IMR-90 (cell line): Measurements from ENCODE around the gene ETFA.
A peak's percentile ranks its signal among the peaks of the same experiment; 100 is the strongest.

Source experiments
- BHLHE40 ChIP-seq: fragments of 150-350 bp; IDR thresholded peaks from 2 replicates; pipeline ENCODE4 v1.6.1; 2016; ENCODE audit warnings: mild to moderate bottlenecking, low read depth, low read length
- CEBPB ChIP-seq: IDR thresholded peaks from 2 replicates; pipeline ENCODE4 v1.6.1; 2012; ENCODE audit warnings: low read depth, low read length, improper control_type of control experiment
- CHD1 ChIP-seq: IDR thresholded peaks from 2 replicates; pipeline ENCODE4 v1.6.1; 2012; ENCODE audit warnings: low read depth, low read length, improper control_type of control experiment
- CTCF ChIP-seq: conservative IDR thresholded peaks from 2 replicates; pipeline ENCODE4 v1.5.1; 2012; ENCODE audit warnings: mild to moderate bottlenecking, low read depth, low read length, improper control_type of control experiment
- ELK1 ChIP-seq: fragments of 150-350 bp; IDR thresholded peaks from 2 replicates; pipeline ENCODE4 v1.6.1; 2016; ENCODE audit warnings: low read depth, mild to moderate bottlenecking, low read length, moderate library complexity, borderline replicate concordance
- FOS ChIP-seq: fragments of 150-350 bp; IDR thresholded peaks from 2 replicates; pipeline ENCODE4 v1.6.1; 2016; ENCODE audit warnings: low read depth, low read length
- MAFK ChIP-seq: IDR thresholded peaks from 2 replicates; pipeline ENCODE4 v1.6.1; 2012; ENCODE audit warnings: low read depth, low read length, improper control_type of control experiment
- MAZ ChIP-seq: IDR thresholded peaks from 2 replicates; pipeline ENCODE4 v1.6.1; 2012; ENCODE audit warnings: low read depth, mild to moderate bottlenecking, low read length, improper control_type of control experiment, moderate library complexity, borderline replicate concordance
- POLR2A ChIP-seq: IDR thresholded peaks from 2 replicates; pipeline ENCODE4 v1.6.1; 2012; ENCODE audit warnings: mild to moderate bottlenecking, low read depth, low read length
- RCOR1 ChIP-seq: IDR thresholded peaks from 2 replicates; pipeline ENCODE4 v1.6.1; 2012; ENCODE audit warnings: mild to moderate bottlenecking, low read length, improper control_type of control experiment; ENCODE audit not compliant: insufficient replicate concordance
- SMC3 ChIP-seq: fragments of 150-350 bp; IDR thresholded peaks from 2 replicates; pipeline ENCODE4 v1.6.1; 2016; ENCODE audit warnings: low read depth, mild to moderate bottlenecking, antibody characterized with exemption, low read length, moderate library complexity
- USF2 ChIP-seq: fragments of 150-350 bp; IDR thresholded peaks from 2 replicates; pipeline ENCODE4 v1.6.1; 2017; ENCODE audit warnings: mild to moderate bottlenecking, antibody characterized with exemption, low read length, low read depth

GRCh38 chr15:76177491-76178040, 133.7 kb downstream of the ETFA start:
- TF ChIP-seq CTCF (no peak), FOS (no peak), RCOR1 (no peak), USF2 (peak; percentile 29; the same call in 1 of the 2 replicates), CHD1 (no peak), MAFK (no peak), POLR2A (no peak), BHLHE40 (0 out of 2 replicates have a peak, but pooled peaks have one; percentile 21), CEBPB (no peak), MAZ (no peak), SMC3 (no peak), ELK1 (no peak)
